OCI-LY1 (cell line): ENCODE results near the gene MMP23B.
"Not testable (repeated sequence)": the region's sequence is repeated elsewhere in the genome, so short reads cannot be mapped to it uniquely, and the experiment has no call there.

Experiments used
- H2AFZ ChIP-seq: fragments of 200-600 bp; sonication (generic), shearing (Covaris generic); 2 replicates; pipeline ENCODE4 v1.6.0; 2014; ENCODE audit warnings: antibody characterized with exemption, mild to moderate bottlenecking, low read length
- H3F3A ChIP-seq: fragments of 200-600 bp; sonication (generic), shearing (Covaris generic); 2 replicates; pipeline ENCODE4 v1.6.0; 2014; ENCODE audit warnings: mild to moderate bottlenecking, antibody characterized with exemption, low read length, moderate library complexity; ENCODE audit not compliant: insufficient read depth
- H3K27ac ChIP-seq: fragments of 200-600 bp; sonication (generic); 2 replicates; pipeline ENCODE4 v1.5.1; 2014; ENCODE audit warnings: low read length, mixed run types, mild to moderate bottlenecking, low read depth; ENCODE audit not compliant: poor library complexity, severe bottlenecking
- H3K27me3 ChIP-seq: fragments of 200-600 bp; sonication (generic); 2 replicates; pipeline ENCODE4 v1.6.0; 2014; ENCODE audit warnings: antibody characterized with exemption, mild to moderate bottlenecking, low read length, moderate library complexity; ENCODE audit not compliant: insufficient read depth
- H3K36me3 ChIP-seq: fragments of 200-600 bp; sonication (generic); 2 replicates; pipeline ENCODE4 v1.6.1; 2014; ENCODE audit warnings: mild to moderate bottlenecking, antibody characterized with exemption, low read length, moderate library complexity, mixed read lengths; ENCODE audit not compliant: insufficient read depth
- H3K4me1 ChIP-seq: fragments of 200-600 bp; sonication (generic); 2 replicates; pipeline ENCODE4 v1.5.1; 2014; ENCODE audit warnings: mild to moderate bottlenecking, low read length, moderate library complexity; ENCODE audit not compliant: insufficient read depth, severe bottlenecking
- H3K4me2 ChIP-seq: fragments of 200-600 bp; sonication (generic), shearing (Covaris generic); 2 replicates; pipeline ENCODE4 v1.6.1; 2014; ENCODE audit warnings: low read length
- H3K4me3 ChIP-seq: fragments of 200-600 bp; sonication (generic); 2 replicates; pipeline ENCODE4 v1.5.1; 2014; ENCODE audit warnings: low read length, low read depth, mild to moderate bottlenecking, mixed read lengths; ENCODE audit not compliant: poor library complexity, severe bottlenecking
- H3K79me2 ChIP-seq: fragments of 200-600 bp; shearing (Covaris generic); 2 replicates; pipeline ENCODE4 v1.6.1; 2016; ENCODE audit warnings: mixed run types, low read length, mixed read lengths; ENCODE audit not compliant: insufficient read depth
- H3K9ac ChIP-seq: fragments of 200-600 bp; sonication (generic), shearing (Covaris generic); 2 replicates; pipeline ENCODE4 v1.6.1; 2014; ENCODE audit warnings: mild to moderate bottlenecking, low read length, mixed read lengths
- H3K9me2 ChIP-seq: fragments of 200-600 bp; sonication (generic), shearing (Covaris generic); 2 replicates; pipeline ENCODE4 v1.6.1; 2014; ENCODE audit warnings: low read depth, mild to moderate bottlenecking, low read length, mixed read lengths
- H3K9me3 ChIP-seq: fragments of 200-600 bp; shearing (Covaris generic); 2 replicates; pipeline ENCODE4 v1.6.1; 2014; ENCODE audit warnings: low read length, mixed read lengths
- H4K20me1 ChIP-seq: fragments of 200-600 bp; sonication (generic), shearing (Covaris generic); 2 replicates; pipeline ENCODE4 v1.6.0; 2016; ENCODE audit warnings: mild to moderate bottlenecking, low read length; ENCODE audit not compliant: insufficient read depth
- EZH2 ChIP-seq: fragments of 200-600 bp; sonication (generic), shearing (Covaris generic); IDR thresholded peaks from 2 replicates; pipeline ENCODE4 v1.8.0; 2017; ENCODE audit warnings: borderline replicate concordance, mixed run types, mild to moderate bottlenecking, antibody characterized with exemption, low read length, moderate library complexity, mixed read lengths
- TF ChIP-seq, protein P1 (sequence below): fragments of 200-600 bp; sonication (generic), shearing (Covaris generic); IDR thresholded peaks from 2 replicates; pipeline ENCODE4 v1.5.1; 2017; ENCODE audit warnings: mild to moderate bottlenecking, antibody characterized with exemption, low read length, moderate library complexity, mixed read lengths

MMP23B gene

DNA sequence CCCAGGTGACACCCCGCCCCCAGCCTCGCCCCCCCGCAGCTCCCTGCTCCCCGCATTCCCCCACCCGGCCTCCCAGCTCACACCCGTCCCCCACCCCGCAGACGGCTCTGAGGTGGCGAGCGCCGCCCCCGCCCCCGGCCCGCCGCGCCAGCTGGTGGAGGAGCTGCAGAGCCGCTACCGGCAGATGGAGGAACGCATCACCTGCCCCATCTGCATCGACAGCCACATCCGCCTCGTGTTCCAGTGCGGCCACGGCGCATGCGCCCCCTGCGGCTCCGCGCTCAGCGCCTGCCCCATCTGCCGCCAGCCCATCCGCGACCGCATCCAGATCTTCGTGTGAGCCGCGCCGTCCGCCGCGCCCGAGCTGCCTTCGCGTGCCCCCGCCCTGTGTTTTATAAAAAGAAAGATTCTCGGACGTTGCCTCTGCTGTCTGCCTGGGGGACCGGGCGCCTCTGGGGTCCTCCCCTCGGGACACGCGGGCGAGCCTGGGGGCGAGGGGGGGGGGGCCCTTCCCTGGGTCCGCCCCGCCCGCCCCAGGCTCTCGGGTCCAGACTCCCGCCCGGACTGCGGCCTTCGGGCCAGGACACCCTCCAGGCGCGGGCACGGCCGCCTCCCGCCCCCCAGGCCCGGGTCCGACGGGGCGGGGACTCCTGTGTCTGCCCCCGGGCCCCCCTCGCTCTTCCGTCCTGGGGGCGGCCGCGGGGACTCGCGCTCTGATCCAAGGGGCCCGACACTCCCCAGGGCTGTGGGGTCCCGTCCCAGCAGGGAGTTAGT lies 1.6 kb upstream of the MMP23B start:
- H3K36me3 ChIP-seq: no peaks in the 10 kb centered on the region
- H3K4me2 ChIP-seq: peak overlapping the region; percentile 58
- H3F3A ChIP-seq: no peaks in the 10 kb centered on the region
- no peak for TF ChIP-seq EZH2
- TF ChIP-seq, protein P1, sequence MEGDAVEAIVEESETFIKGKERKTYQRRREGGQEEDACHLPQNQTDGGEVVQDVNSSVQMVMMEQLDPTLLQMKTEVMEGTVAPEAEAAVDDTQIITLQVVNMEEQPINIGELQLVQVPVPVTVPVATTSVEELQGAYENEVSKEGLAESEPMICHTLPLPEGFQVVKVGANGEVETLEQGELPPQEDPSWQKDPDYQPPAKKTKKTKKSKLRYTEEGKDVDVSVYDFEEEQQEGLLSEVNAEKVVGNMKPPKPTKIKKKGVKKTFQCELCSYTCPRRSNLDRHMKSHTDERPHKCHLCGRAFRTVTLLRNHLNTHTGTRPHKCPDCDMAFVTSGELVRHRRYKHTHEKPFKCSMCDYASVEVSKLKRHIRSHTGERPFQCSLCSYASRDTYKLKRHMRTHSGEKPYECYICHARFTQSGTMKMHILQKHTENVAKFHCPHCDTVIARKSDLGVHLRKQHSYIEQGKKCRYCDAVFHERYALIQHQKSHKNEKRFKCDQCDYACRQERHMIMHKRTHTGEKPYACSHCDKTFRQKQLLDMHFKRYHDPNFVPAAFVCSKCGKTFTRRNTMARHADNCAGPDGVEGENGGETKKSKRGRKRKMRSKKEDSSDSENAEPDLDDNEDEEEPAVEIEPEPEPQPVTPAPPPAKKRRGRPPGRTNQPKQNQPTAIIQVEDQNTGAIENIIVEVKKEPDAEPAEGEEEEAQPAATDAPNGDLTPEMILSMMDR: no peak
- no peak overlapping the region for H2AFZ ChIP-seq
- no peaks in the 10 kb centered on the region for H3K9me2 ChIP-seq
- no peaks in the 10 kb centered on the region for H3K79me2 ChIP-seq
- no peaks in the 10 kb centered on the region for H4K20me1 ChIP-seq
- peaks cover 29% of the 10 kb centered on the region for H3K4me1 ChIP-seq
- peak overlapping the region; percentile 64 for H3K4me3 ChIP-seq
- H3K27ac ChIP-seq: no peak overlapping the region
- H3K9ac ChIP-seq: peak overlapping the region; percentile 37
- H3K27me3 ChIP-seq: no peaks in the 10 kb centered on the region
- no peaks in the 10 kb centered on the region for H3K9me3 ChIP-seq

DNA sequence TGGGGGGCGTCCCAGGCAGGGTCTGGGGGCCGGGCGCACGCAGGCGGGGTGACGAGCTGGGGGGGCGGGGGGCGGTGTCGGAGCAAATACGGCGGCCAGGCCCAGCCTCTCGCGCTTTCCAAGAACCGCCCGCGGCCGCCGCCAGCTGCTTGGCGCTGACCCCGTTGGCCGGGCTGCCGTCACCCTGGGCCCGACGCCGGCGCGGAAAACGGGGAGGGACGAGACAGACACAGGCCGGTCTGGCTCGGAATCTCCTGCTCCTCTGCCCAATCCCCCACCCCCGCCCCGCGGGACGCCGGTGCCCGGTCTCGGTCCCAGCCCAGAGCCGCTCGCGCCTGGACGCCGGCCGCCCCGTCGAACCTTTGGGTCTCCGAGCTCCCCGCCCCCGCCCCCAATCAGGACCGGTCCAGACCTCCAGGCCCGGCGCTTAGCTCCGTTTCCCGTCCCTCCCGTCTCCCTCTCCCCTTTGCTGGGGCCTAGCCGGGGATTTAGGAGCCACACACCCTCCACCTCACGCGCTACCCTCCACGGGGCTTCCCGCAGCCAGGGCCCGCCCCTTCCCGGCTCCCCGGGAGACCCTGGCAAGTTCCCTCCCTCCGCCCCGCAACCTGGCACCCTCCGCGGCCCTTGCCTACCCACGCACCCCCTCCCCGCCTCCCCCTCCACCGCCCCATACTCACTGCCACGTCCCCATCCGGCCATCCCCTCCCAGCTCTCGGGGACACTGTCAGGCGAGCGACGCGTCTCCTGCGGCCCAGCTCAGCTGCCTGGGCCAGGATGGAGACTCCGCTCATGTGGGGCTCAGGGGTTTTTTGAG lies 800 bp upstream of the MMP23B start:
- no peaks in the 10 kb centered on the region for H3K9me3 ChIP-seq
- H3K4me1 ChIP-seq: peaks cover 29% of the 10 kb centered on the region
- H3K27ac ChIP-seq: no peak overlapping the region
- H3K9me2 ChIP-seq: no peaks in the 10 kb centered on the region
- peak overlapping the region; percentile 58 for H3K4me2 ChIP-seq
- H3K4me3 ChIP-seq: peak overlapping the region; percentile 64
- H3K79me2 ChIP-seq: no peaks in the 10 kb centered on the region
- no peak overlapping the region for H2AFZ ChIP-seq
- no peaks in the 10 kb centered on the region for H3K36me3 ChIP-seq
- no peaks in the 10 kb centered on the region for H3F3A ChIP-seq
- H3K9ac ChIP-seq: no peak overlapping the region
- H4K20me1 ChIP-seq: no peaks in the 10 kb centered on the region
- no peak for TF ChIP-seq EZH2
- no peaks in the 10 kb centered on the region for H3K27me3 ChIP-seq

DNA sequence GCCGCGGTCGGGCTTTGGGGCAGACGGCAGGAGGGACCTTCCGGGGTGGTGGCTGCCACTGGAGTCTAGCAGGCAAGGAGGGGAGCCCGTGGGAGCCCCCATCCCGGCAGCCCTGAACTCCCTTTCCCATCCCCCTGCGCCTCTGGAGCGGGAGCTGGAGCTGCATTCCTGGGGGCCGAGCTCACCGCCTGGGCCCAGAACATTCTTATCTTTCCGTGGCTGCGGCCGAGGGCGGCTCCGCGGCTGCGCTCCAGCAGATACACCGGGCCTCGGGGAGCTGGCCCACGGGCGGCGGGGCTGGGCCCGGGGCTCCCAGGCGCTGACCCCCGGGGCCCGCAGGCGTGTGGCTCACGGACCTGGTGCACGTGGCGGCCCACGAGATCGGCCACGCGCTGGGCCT lies 1.4 kb downstream of the MMP23B start:
- peaks cover 17% of the 10 kb centered on the region for H3K4me1 ChIP-seq
- H3K79me2 ChIP-seq, H3F3A ChIP-seq, H4K20me1 ChIP-seq, H3K9ac ChIP-seq, H3K9me2 ChIP-seq, H3K4me2 ChIP-seq, H3K9me3 ChIP-seq, H3K27me3 ChIP-seq, H3K27ac ChIP-seq, H3K4me3 ChIP-seq, H3K36me3 ChIP-seq, H2AFZ ChIP-seq: not testable (repeated sequence)

- H3K4me2 ChIP-seq, H2AFZ ChIP-seq, H3K9me3 ChIP-seq, H3K79me2 ChIP-seq, H3K36me3 ChIP-seq, H3F3A ChIP-seq, H3K4me1 ChIP-seq, H3K9me2 ChIP-seq, H3K9ac ChIP-seq, H3K27ac ChIP-seq, H3K4me3 ChIP-seq, H4K20me1 ChIP-seq, H3K27me3 ChIP-seq: not testable (repeated sequence)
Measured at GRCh38 chr1:1634613-1635012, 2.6 kb downstream of the MMP23B start.

DNA sequence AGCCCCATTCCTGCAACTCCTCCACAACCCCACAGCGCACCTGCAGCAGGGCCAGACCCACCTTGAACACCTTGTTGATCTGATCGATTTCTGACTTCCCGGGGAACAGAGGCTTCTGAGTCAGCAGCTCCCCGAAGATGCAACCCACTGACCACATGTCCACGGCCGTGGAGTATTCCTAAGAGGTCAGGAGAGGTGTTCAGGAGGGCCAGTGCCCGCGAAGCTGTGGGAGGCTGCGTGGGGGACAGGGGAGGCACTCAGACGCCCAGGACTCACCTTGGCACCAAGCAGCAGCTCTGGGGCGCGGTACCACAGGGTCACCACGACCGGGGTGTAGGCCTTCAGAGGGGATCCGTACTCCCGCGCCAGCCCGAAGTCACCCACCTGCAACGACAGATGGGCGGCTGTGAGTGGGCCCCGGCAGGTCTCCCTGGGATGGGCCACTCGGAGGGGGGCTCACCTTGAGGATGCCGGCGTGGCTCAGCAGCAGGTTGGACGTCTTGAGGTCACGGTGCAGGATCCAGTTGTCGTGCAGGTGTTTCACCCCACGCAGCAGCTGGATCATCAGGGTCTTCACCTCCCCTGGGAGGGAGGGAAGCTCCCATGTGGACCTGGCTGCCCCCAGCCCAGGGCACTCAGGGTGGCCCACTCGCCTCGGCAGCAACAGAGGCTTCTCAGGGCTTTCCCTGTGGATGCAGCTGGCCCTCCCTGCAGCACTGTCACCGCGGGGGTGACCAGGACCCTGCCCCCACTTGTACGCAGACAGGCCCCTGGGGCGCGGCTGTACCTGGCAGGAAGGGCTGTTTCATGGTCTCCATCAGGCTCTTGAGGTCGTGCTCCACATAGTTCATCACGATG lies 4.9 kb downstream of the MMP23B start:
- H4K20me1 ChIP-seq, H3K27me3 ChIP-seq, H3F3A ChIP-seq, H3K9me3 ChIP-seq, H3K4me1 ChIP-seq, H3K27ac ChIP-seq, H3K4me3 ChIP-seq, H3K4me2 ChIP-seq, H3K36me3 ChIP-seq, H3K9ac ChIP-seq, H3K9me2 ChIP-seq, H2AFZ ChIP-seq, H3K79me2 ChIP-seq: not testable (repeated sequence)

DNA sequence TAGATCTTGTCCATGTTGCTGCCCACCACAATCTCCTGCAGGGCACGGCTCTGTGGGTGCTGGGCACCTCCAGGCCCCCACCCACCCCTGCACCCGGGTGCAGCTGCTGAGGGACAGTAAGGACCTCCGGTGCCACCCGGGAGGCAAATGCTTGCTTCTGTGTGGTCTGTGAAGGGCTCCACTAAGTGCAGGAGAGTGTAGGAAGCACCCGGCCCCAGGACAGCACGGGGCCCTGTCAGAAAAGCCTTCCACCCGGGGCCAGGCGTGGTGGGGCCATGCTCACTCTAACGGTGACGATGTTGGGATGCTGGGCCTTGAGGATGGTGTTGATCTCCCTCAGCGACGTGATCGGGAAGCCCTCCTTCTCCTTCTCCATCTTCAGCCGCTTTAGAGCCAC lies 5.5 kb downstream of the MMP23B start:
- not testable (repeated sequence) for H3K79me2 ChIP-seq, H3K4me3 ChIP-seq, H3F3A ChIP-seq, H3K27ac ChIP-seq, H4K20me1 ChIP-seq, H3K9me2 ChIP-seq, H3K9me3 ChIP-seq, H3K4me1 ChIP-seq, H3K9ac ChIP-seq, H3K4me2 ChIP-seq, H3K27me3 ChIP-seq, H3K36me3 ChIP-seq, H2AFZ ChIP-seq
